IMR-90 (cell line): ENCODE measurements around the gene COL2A1. TPM values are rescaled to one million over a fixed set of nuclear protein-coding genes. Genes with fewer than 3 reads are reported as not detected.

Experiments
- ATAC-seq: fragments of 200-7000 bp; cut with Tn5 transposase; 2 replicates; pipeline ENCODE4 v1.9.1; 2020; ENCODE audit warnings: low read depth, mild to moderate bottlenecking, moderate library complexity
- BruUV-seq: library from RNA; stranded (reverse); fragments of 400-500 nt; replicated peaks from 2 replicates; lab custom pipeline; 2021; lab: Mats Ljungman, UMichigan
- CTCF ChIA-PET: fragments of 300-600 bp; formaldehyde crosslinking; extraction: SDS; loops from one replicate; lab custom pipeline; 2021; ENCODE audit warnings: antibody characterized with exemption; lab: Yijun Ruan, JAX
- POLR2A ChIA-PET: fragments of 300-600 bp; sonication (Branson Sonifier 250); formaldehyde crosslinking; loops from one replicate; lab custom pipeline; 2022; ENCODE audit warnings: antibody characterized with exemption; ENCODE audit not compliant: unreplicated experiment; lab: Charles Lee
- DNase-seq: peaks from one replicate; pipeline ENCODE4 v3.0.0; 2013
- H2AFZ ChIP-seq: replicated peaks from 2 replicates; pipeline ENCODE3; 2013; ENCODE audit warnings: low read length, mild to moderate bottlenecking; ENCODE audit not compliant: poor library complexity
- H2AK5ac ChIP-seq: 2 replicates; pipeline ENCODE4 v1.6.1; 2013; ENCODE audit warnings: low read depth, low read length, inconsistent platforms
- H2AK9ac ChIP-seq: replicated peaks from 2 replicates; pipeline ENCODE3; 2013; ENCODE audit warnings: mild to moderate bottlenecking, low read depth, low read length, moderate library complexity; ENCODE audit not compliant: poor library complexity
- H2BK120ac ChIP-seq: 2 replicates; pipeline ENCODE4 v1.6.1; 2013; ENCODE audit warnings: low read depth, low read length, inconsistent platforms
- H2BK15ac ChIP-seq: 3 replicates; pipeline ENCODE4 v1.6.1; 2013; ENCODE audit warnings: low read depth, low read length, inconsistent platforms
- H2BK20ac ChIP-seq: 2 replicates; pipeline ENCODE4 v1.6.1; 2013; ENCODE audit warnings: low read depth, mild to moderate bottlenecking, inconsistent platforms, low read length, moderate library complexity
- H2BK5ac ChIP-seq: 2 replicates; pipeline ENCODE4 v1.6.1; 2013; ENCODE audit warnings: mild to moderate bottlenecking, low read depth, low read length, inconsistent platforms; ENCODE audit not compliant: poor library complexity, severe bottlenecking
- H3K14ac ChIP-seq: replicated peaks from 2 replicates; pipeline ENCODE4 v1.6.1; 2013; ENCODE audit warnings: low read depth, low read length, inconsistent platforms
- H3K18ac ChIP-seq: 2 replicates; pipeline ENCODE4 v1.6.1; 2013; ENCODE audit warnings: low read depth, low read length, control low read depth
- H3K23ac ChIP-seq: 2 replicates; pipeline ENCODE4 v1.6.1; 2013; ENCODE audit warnings: low read depth, low read length, inconsistent platforms
- H3K27ac ChIP-seq: 2 replicates; pipeline ENCODE4 v1.5.1; 2013; ENCODE audit warnings: mild to moderate bottlenecking, control low read depth, low read length; ENCODE audit not compliant: insufficient read depth
- H3K27me3 ChIP-seq: 2 replicates; pipeline ENCODE4 v1.6.1; 2013; ENCODE audit warnings: low read length; ENCODE audit not compliant: control insufficient read depth, insufficient read depth
- H3K36me3 ChIP-seq: 2 replicates; pipeline ENCODE4 v1.6.1; 2013; ENCODE audit warnings: low read length, mixed read lengths; ENCODE audit not compliant: control insufficient read depth, insufficient read depth
- H3K4ac ChIP-seq: 2 replicates; pipeline ENCODE4 v1.6.1; 2013; ENCODE audit warnings: low read depth, low read length, inconsistent platforms
- H3K4me1 ChIP-seq: 2 replicates; pipeline ENCODE4 v1.6.1; 2013; ENCODE audit warnings: low read length, mixed read lengths; ENCODE audit not compliant: control insufficient read depth, insufficient read depth
- H3K4me2 ChIP-seq: 2 replicates; pipeline ENCODE4 v1.6.1; 2013; ENCODE audit warnings: low read depth, mild to moderate bottlenecking, control low read depth, low read length, moderate library complexity
- H3K4me3 ChIP-seq: 2 replicates; pipeline ENCODE4 v1.5.1; 2013; ENCODE audit warnings: low read depth, mild to moderate bottlenecking, control low read depth, low read length, moderate library complexity; ENCODE audit not compliant: insufficient read depth
- H3K56ac ChIP-seq: 2 replicates; pipeline ENCODE4 v1.6.1; 2013; ENCODE audit warnings: low read length, inconsistent platforms; ENCODE audit not compliant: insufficient read depth; ENCODE audit errors: extremely low read depth
- H3K79me1 ChIP-seq, 2 experiments: 2 replicates each; pipeline ENCODE4 v1.6.1; 2013; ENCODE audit warnings: low read length in 2 of 2, inconsistent platforms in 1 of 2, low read depth in 1 of 2
- H3K9ac ChIP-seq: 2 replicates; pipeline ENCODE4 v1.6.1; 2013; ENCODE audit warnings: low read depth, low read length, control low read depth
- H3K9me1 ChIP-seq: 2 replicates; pipeline ENCODE4 v1.6.1; 2013; ENCODE audit warnings: low read length, inconsistent platforms; ENCODE audit not compliant: insufficient read depth
- H3K9me3 ChIP-seq: 2 replicates; pipeline ENCODE4 v1.6.1; 2013; ENCODE audit warnings: low read length; ENCODE audit not compliant: control insufficient read depth, insufficient read depth
- H4K20me1 ChIP-seq: 2 replicates; pipeline ENCODE4 v1.6.1; 2013; ENCODE audit warnings: low read length, inconsistent platforms; ENCODE audit not compliant: insufficient read depth
- H4K5ac ChIP-seq: 2 replicates; pipeline ENCODE4 v1.6.1; 2013; ENCODE audit warnings: mild to moderate bottlenecking, low read depth, low read length, control low read depth
- H4K8ac ChIP-seq, 2 experiments: 2 replicates each; pipeline ENCODE4 v1.6.1; 2013; ENCODE audit warnings: low read depth in 2 of 2, low read length in 2 of 2, control low read depth in 1 of 2, inconsistent platforms in 1 of 2
- H4K91ac ChIP-seq: 2 replicates; pipeline ENCODE4 v1.6.1; 2013; ENCODE audit warnings: low read depth, low read length, inconsistent platforms; ENCODE audit not compliant: insufficient read depth
- BHLHE40 ChIP-seq: fragments of 150-350 bp; IDR thresholded peaks from 2 replicates; pipeline ENCODE4 v1.6.1; 2016; ENCODE audit warnings: mild to moderate bottlenecking, low read depth, low read length
- CEBPB ChIP-seq: IDR thresholded peaks from 2 replicates; pipeline ENCODE4 v1.6.1; 2012; ENCODE audit warnings: low read depth, low read length, improper control_type of control experiment
- MAFK ChIP-seq: IDR thresholded peaks from 2 replicates; pipeline ENCODE4 v1.6.1; 2012; ENCODE audit warnings: low read depth, low read length, improper control_type of control experiment
- MXI1 ChIP-seq: IDR thresholded peaks from 2 replicates; pipeline ENCODE4 v1.6.1; 2012; ENCODE audit warnings: low read depth, mild to moderate bottlenecking, low read length, moderate library complexity, borderline replicate concordance
- NFE2L2 ChIP-seq: fragments of 150-350 bp; IDR thresholded peaks from 2 replicates; pipeline ENCODE4 v1.6.1; 2016; ENCODE audit warnings: low read depth, mild to moderate bottlenecking, low read length
- POLR2A ChIP-seq: IDR thresholded peaks from 2 replicates; pipeline ENCODE4 v1.6.1; 2012; ENCODE audit warnings: mild to moderate bottlenecking, low read depth, low read length
- RAD21 ChIP-seq: IDR thresholded peaks from 2 replicates; pipeline ENCODE4 v1.6.1; 2012; ENCODE audit warnings: low read length, improper control_type of control experiment
- RCOR1 ChIP-seq: IDR thresholded peaks from 2 replicates; pipeline ENCODE4 v1.6.1; 2012; ENCODE audit warnings: mild to moderate bottlenecking, low read length, improper control_type of control experiment; ENCODE audit not compliant: insufficient replicate concordance
- RFX5 ChIP-seq: IDR thresholded peaks from 2 replicates; pipeline ENCODE4 v1.8.0; 2012; ENCODE audit warnings: low read depth, mild to moderate bottlenecking, low read length, moderate library complexity
- SMC3 ChIP-seq: fragments of 150-350 bp; IDR thresholded peaks from 2 replicates; pipeline ENCODE4 v1.6.1; 2016; ENCODE audit warnings: low read depth, mild to moderate bottlenecking, antibody characterized with exemption, low read length, moderate library complexity
- WGBS, 2 experiments: methylation state at CpG; one replicate each; pipeline versions ENCODE4 v1.1.5 to v1.1.7; 2013; ENCODE audit warnings: missing lambda C conversion rate in 2 of 2; ENCODE audit not compliant: insufficient read length in 1 of 2; ENCODE audit errors: extremely low coverage in 2 of 2; 5-methylcytosine and 5-hydroxymethylcytosine counted together
- dilution Hi-C: fragments of 300-500 bp; cut with HindIII; formaldehyde crosslinking; loops from one replicate; pipeline ENCODE4 v1.14.3; 2018; ENCODE audit warnings: low sequenced_read_pairs; ENCODE audit not compliant: unreplicated experiment
- in situ Hi-C: fragments of 300-500 bp; cut with MboI; formaldehyde crosslinking; loops from 3 replicates; pipeline ENCODE4 v1.14.3; 2019; ENCODE audit warnings: low sequenced_read_pairs, inconsistent platforms, mixed read lengths
- intact Hi-C: fragments of 100-400 bp; cut with micrococcal nuclease; formaldehyde crosslinking; loops from 2 replicates; pipeline ENCODE4 v1.10.0; 2022
- polyA plus RNA-seq, 3 experiments: library from polyadenylated mRNA; depleted of rRNA; stranded (reverse); fragments of >200 nt; gene quantifications; 2 replicates each; pipeline ENCODE4 v1.2.3, GENCODE V29; 2012; ENCODE audit warnings: low replicate concordance in 1 of 3
- total RNA-seq: library from RNA; depleted of rRNA; stranded (reverse); fragments of >200 nt; gene quantifications from 2 replicates; pipeline ENCODE4 v1.2.3, GENCODE V29; 2012
- TF ChIP-seq, protein P1 (sequence below): fragments of 150-350 bp; IDR thresholded peaks from 2 replicates; pipeline ENCODE4 v1.6.1; 2017; ENCODE audit warnings: mild to moderate bottlenecking, antibody characterized with exemption, low read length, low read depth
- TF ChIP-seq, protein P2 (sequence below): conservative IDR thresholded peaks from 2 replicates; pipeline ENCODE4 v1.5.1; 2012; ENCODE audit warnings: mild to moderate bottlenecking, low read depth, low read length, improper control_type of control experiment
- TF ChIP-seq, protein P3 (sequence below): fragments of 150-350 bp; IDR thresholded peaks from 2 replicates; pipeline ENCODE4 v1.6.1; 2016; ENCODE audit warnings: low read depth, mild to moderate bottlenecking, low read length, moderate library complexity, borderline replicate concordance

The COL2A1 gene
- total and polyA plus RNA-seq, 2 of the 4 experiments (the other 2 are of a cell fraction): 0.05 TPM; not detected in 1

DNA sequence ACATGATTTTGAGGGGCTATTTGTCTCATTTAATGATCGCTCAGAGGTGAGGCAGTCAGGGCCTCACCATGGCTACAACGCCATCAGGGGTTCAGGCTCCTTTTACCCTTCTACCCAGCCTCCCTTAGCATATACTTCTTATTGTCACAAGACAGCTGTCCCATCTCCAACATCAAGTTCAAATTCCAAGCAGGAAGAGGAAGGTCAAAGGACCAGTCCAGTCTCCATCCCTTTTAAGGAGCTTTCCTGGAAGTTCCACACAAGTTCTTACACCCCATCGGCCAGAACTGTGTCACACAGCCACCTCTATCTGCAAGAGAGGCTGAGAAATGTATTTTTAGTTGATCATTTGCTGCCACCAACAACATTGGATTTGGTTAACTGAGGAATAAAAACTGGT is 49.2 kb downstream of the COL2A1 start:
- Histone ChIP-seq H2AFZ (no peak overlapping the region), H3K9ac (no peak overlapping the region), H2AK5ac (no peak overlapping the region), H3K79me1 (no peaks in the 10 kb centered on the region), H3K36me3 (no peaks in the 10 kb centered on the region), H4K8ac (no peak overlapping the region), H2AK9ac (no peak overlapping the region), H4K5ac (no peak overlapping the region), H2BK5ac (no peak overlapping the region), H3K23ac (no peak overlapping the region), H3K4ac (no peak overlapping the region), H3K4me2 (no peak overlapping the region), H3K14ac (no peak overlapping the region), H3K4me3 (no peak overlapping the region), H2BK120ac (no peak overlapping the region), H3K9me1 (no peaks in the 10 kb centered on the region; the same call in 1 of the 2 replicates), H3K4me1 (no peaks in the 10 kb centered on the region), H3K56ac (no peak overlapping the region), H4K20me1 (no peaks in the 10 kb centered on the region), H3K18ac (no peak overlapping the region), H3K27ac (no peak overlapping the region), H2BK15ac (no peak overlapping the region), H3K9me3 (peaks cover 9% of the 10 kb centered on the region; the same call in 1 of the 2 replicates), H4K91ac (no peak overlapping the region), H2BK20ac (no peak overlapping the region), H3K27me3 (peaks cover 29% of the 10 kb centered on the region)
- in situ Hi-C loops: no loop called here
- intact Hi-C loops: no loop called here
- no peak for ATAC-seq
- no TSS peak for BruUV-seq
- TF ChIP-seq, protein P1, sequence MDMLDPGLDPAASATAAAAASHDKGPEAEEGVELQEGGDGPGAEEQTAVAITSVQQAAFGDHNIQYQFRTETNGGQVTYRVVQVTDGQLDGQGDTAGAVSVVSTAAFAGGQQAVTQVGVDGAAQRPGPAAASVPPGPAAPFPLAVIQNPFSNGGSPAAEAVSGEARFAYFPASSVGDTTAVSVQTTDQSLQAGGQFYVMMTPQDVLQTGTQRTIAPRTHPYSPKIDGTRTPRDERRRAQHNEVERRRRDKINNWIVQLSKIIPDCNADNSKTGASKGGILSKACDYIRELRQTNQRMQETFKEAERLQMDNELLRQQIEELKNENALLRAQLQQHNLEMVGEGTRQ: no peak
- TF ChIP-seq RFX5: no peak
- TF ChIP-seq NFE2L2: no peak
- no peak for TF ChIP-seq MAFK
- TF ChIP-seq, protein P2, sequence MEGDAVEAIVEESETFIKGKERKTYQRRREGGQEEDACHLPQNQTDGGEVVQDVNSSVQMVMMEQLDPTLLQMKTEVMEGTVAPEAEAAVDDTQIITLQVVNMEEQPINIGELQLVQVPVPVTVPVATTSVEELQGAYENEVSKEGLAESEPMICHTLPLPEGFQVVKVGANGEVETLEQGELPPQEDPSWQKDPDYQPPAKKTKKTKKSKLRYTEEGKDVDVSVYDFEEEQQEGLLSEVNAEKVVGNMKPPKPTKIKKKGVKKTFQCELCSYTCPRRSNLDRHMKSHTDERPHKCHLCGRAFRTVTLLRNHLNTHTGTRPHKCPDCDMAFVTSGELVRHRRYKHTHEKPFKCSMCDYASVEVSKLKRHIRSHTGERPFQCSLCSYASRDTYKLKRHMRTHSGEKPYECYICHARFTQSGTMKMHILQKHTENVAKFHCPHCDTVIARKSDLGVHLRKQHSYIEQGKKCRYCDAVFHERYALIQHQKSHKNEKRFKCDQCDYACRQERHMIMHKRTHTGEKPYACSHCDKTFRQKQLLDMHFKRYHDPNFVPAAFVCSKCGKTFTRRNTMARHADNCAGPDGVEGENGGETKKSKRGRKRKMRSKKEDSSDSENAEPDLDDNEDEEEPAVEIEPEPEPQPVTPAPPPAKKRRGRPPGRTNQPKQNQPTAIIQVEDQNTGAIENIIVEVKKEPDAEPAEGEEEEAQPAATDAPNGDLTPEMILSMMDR: no peak
- no peak for TF ChIP-seq RAD21
- TF ChIP-seq, protein P3, sequence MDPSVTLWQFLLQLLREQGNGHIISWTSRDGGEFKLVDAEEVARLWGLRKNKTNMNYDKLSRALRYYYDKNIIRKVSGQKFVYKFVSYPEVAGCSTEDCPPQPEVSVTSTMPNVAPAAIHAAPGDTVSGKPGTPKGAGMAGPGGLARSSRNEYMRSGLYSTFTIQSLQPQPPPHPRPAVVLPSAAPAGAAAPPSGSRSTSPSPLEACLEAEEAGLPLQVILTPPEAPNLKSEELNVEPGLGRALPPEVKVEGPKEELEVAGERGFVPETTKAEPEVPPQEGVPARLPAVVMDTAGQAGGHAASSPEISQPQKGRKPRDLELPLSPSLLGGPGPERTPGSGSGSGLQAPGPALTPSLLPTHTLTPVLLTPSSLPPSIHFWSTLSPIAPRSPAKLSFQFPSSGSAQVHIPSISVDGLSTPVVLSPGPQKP: no peak
- TF ChIP-seq BHLHE40: no peak
- TF ChIP-seq MXI1: no peak
- TF ChIP-seq CEBPB: no peak
- TF ChIP-seq POLR2A: no peak
- no peak for TF ChIP-seq SMC3
- TF ChIP-seq RCOR1: no peak
- DNase-seq: no peak
- ChIA-PET POLR2A (no interaction called here), CTCF (no interaction called here)
- WGBS, 2 experiments: no CpG with 5 or more reads among the region's 3 CpGs
- dilution Hi-C loops: no loop called here
